Motor neuron (in vitro differentiated cells): ENCODE measurements around the gene VIL1. TPM values are rescaled to one million over a fixed set of nuclear protein-coding genes. Genes with fewer than 3 reads are reported as not detected.
A peak's percentile ranks its signal among the peaks of the same experiment; 100 is the strongest.

Source experiments
- ATAC-seq, 8 experiments: fragments of 200-7000 bp; cut with Tn5 transposase; replicated peaks in 6 of 8; 2 replicates each; pipeline ENCODE4 v1.8.0; 2021; ENCODE audit warnings: mild to moderate bottlenecking in 8 of 8, moderate library complexity in 8 of 8
- H3K27ac ChIP-seq, 2 donors: fragments of 250-450 bp; sonication (Bioruptor Pico); 2 replicates each; pipeline ENCODE4 v1.9.0; 2021; ENCODE audit warnings: antibody characterized with exemption in 2 of 2, mild to moderate bottlenecking in 2 of 2, moderate library complexity in 1 of 2
- H3K4me1 ChIP-seq, 2 donors: fragments of 250-450 bp; sonication (Bioruptor Pico); replicated peaks in 1 of 2; 2 replicates each; pipeline ENCODE4 v1.6.1; 2021; ENCODE audit warnings: antibody characterized with exemption in 2 of 2, mild to moderate bottlenecking in 2 of 2, moderate library complexity in 1 of 2
- H3K4me3 ChIP-seq, 5 donors: fragments of 250-450 bp; sonication (Bioruptor Pico); 2 replicates each; pipeline ENCODE4 v1.9.0; 2021; ENCODE audit warnings: antibody characterized with exemption in 5 of 5, mild to moderate bottlenecking in 5 of 5, moderate library complexity in 4 of 5
- WGBS, 10 experiments: fragments of 450-650 bp; shearing (Covaris generic); methylation state at CpG; one replicate each; pipeline ENCODE4 v1.0.0; 2022; 5-methylcytosine and 5-hydroxymethylcytosine counted together
- in situ Hi-C, 9 experiments: fragments of 400-800 bp; cut with MboI; loops; one replicate each; pipeline ENCODE4 v1.15.0; 2021; ENCODE audit warnings: low sequenced_read_pairs in 9 of 9, low pct_unique_long_range_greater_than_20kb in 2 of 9; ENCODE audit not compliant: unreplicated experiment in 9 of 9
- total RNA-seq, 8 experiments: library from RNA; unstranded; fragments of 300-600 nt; gene quantifications; 2 replicates each; pipeline versions ENCODE4 v1.2.3 to v1.2.4, GENCODE V29; 2022

VIL1 gene
- total RNA-seq, 8 experiments from 2014 or later, result 0.07 to 0.91 (median 0.33) TPM

DNA sequence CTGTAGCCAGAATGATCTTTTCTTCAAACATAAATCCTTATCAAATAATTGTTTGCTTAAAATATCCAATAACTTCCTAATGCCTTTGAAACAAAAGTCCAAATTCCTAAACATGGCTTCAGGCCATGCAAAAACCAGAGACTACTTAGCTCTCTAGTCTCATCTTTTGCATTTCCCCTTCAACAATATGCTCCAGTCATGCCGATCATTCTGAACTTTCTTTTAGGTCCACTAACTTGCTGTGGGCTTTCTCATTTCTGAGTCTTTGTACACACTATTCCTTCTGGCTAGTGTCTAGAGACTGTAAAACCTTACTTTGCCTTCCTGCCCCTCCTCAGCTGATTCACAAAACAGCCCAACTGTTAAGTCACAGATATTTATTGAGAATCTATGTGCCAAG lies 51.5 kb downstream of the VIL1 start:
- peak in 3 of 8 experiments; percentile 43 to 71 (median 71) for ATAC-seq
- in situ Hi-C loops, result no loop called here
- H3K27ac ChIP-seq, result no peak overlapping the region
- 0 to 6% (median 0%) methylated on average over 1 of the region's 1 CpG; no CpG with 5 or more reads in 3 of the 10 experiments for WGBS, 10 experiments
- no peak overlapping the region for H3K4me3 ChIP-seq
- no peaks in the 10 kb centered on the region for H3K4me1 ChIP-seq

DNA sequence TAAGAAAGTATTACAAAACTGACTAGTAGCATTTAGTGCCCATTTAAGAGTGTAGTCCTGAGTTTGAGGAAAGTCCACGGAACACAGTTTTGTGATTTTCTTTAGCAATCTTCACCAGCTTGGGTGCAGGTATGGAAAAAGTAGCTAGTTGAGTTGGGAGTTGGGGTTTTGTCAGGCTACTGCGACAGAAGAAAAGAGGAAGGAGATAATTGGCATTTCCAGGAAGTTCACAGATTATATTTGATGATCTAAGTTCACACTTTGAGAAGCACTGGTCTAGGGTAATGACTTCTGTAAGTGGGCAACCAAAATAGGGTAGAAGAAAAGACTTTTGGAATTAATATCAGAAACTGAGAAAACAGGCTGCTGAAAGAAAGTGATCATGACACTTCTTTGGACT lies 52.1 kb downstream of the VIL1 start:
- ATAC-seq, result no peak
- H3K4me1 ChIP-seq, result no peaks in the 10 kb centered on the region
- in situ Hi-C loops, result no loop called here
- no peak overlapping the region for H3K27ac ChIP-seq
- 75 to 100% (median 100%) methylated on average over 1 to 2 of the region's 2 CpGs; no CpG with 5 or more reads in 1 of the 10 experiments for WGBS, 10 experiments
- no peak overlapping the region for H3K4me3 ChIP-seq

GRCh38 chr2:218471982-218472381 lies 53.1 kb downstream of the VIL1 start:
- ATAC-seq, result no peak
- Histone ChIP-seq H3K4me1 (no peaks in the 10 kb centered on the region), H3K4me3 (no peak overlapping the region), H3K27ac (no peak overlapping the region)
- in situ Hi-C loops, result no loop called here
- WGBS, 10 experiments, result 43 to 100% (median 96%) methylated on average over 1 to 5 of the region's 5 CpGs; no CpG with 5 or more reads in 2 of the 10 experiments

GRCh38 chr2:218472988-218473387 lies 54.1 kb downstream of the VIL1 start:
- H3K4me3 ChIP-seq, result no peak overlapping the region
- no peaks in the 10 kb centered on the region for H3K4me1 ChIP-seq
- no peak for ATAC-seq
- no peak overlapping the region for H3K27ac ChIP-seq
- in situ Hi-C loops, result no loop called here

DNA sequence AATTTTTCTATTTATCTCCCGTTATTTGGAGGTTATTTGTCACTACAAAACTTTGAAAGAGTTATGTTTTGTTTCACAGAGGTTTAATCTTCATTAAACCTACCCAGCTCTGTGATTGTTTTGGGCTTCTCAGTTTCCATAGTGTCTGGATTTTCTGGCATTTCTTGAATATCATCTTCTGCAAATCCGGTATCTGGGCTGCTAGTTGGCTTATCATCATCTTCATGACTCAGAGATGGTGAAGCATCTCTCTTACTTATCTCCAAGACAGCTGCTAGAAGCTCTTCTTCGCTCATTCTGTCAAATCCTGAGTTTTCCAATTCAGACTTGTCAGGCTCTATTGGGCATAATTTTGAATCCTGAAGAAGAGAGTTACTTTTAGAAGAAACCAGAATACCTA lies 55.6 kb downstream of the VIL1 start:
- no peak for ATAC-seq
- in situ Hi-C loops, result no loop called here
- Histone ChIP-seq H3K4me3 (no peak overlapping the region), H3K27ac (no peak overlapping the region), H3K4me1 (no peaks in the 10 kb centered on the region)
- 56 to 100% (median 95%) methylated on average over 1 to 3 of the region's 3 CpGs for WGBS, 10 experiments

DNA sequence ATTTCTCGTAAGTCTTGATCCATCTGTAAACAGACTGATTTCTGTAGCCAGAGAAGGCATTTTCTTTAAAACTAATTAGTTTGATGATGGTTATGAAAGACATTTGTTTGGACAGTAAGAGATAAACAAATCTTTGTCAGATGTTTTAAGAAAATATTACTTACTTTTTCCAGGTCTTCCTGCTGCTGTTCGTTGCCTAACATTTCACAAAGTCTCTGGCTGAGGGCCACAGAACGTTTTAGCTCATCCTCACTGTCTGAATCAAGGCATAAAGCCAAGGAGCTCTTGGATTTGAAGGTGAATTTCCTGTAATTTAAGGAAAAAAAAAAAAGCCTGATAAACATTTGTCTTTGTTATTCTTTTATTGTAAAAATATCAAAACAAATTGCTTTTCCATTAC lies 57.8 kb downstream of the VIL1 start:
- Histone ChIP-seq H3K27ac (no peak overlapping the region), H3K4me1 (no peaks in the 10 kb centered on the region), H3K4me3 (no peak overlapping the region)
- 31 to 100% (median 84%) methylated on average over 2 to 3 of the region's 3 CpGs; no CpG with 5 or more reads in 1 of the 10 experiments for WGBS, 10 experiments
- in situ Hi-C loops, result no loop called here
- no peak for ATAC-seq

DNA sequence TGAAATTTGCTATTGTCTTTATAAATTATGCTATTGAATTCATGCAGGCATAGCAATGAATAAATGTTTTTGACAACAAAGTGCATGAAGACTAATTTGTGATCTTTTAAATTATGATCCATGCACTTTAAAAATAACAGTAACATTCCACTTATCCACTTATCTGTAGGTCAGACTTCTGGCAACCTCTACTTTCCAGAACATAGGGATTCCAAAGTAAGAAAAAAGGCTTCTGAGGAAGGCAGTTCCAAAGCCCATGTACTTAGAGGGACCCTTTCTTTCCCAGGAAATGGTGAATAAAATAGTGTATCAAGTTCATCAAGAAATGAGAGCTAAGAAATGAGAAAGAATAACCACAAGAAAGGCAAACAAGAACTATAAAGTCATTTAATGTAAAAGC lies 58.3 kb downstream of the VIL1 start:
- H3K4me3 ChIP-seq, result no peak overlapping the region
- in situ Hi-C loops, result no loop called here
- no peak for ATAC-seq
- no peaks in the 10 kb centered on the region for H3K4me1 ChIP-seq
- no peak overlapping the region for H3K27ac ChIP-seq

- 0 to 100% (median 92%) methylated on average over 2 of the region's 2 CpGs; no CpG with 5 or more reads in 1 of the 10 experiments for WGBS, 10 experiments
- H3K4me1 ChIP-seq, result no peaks in the 10 kb centered on the region
- H3K4me3 ChIP-seq, result no peak overlapping the region
- in situ Hi-C loops, result no loop called here
- no peak for ATAC-seq
- H3K27ac ChIP-seq, result no peak overlapping the region
Observed at GRCh38 chr2:218478544-218478943, 59.6 kb downstream of the VIL1 start.

DNA sequence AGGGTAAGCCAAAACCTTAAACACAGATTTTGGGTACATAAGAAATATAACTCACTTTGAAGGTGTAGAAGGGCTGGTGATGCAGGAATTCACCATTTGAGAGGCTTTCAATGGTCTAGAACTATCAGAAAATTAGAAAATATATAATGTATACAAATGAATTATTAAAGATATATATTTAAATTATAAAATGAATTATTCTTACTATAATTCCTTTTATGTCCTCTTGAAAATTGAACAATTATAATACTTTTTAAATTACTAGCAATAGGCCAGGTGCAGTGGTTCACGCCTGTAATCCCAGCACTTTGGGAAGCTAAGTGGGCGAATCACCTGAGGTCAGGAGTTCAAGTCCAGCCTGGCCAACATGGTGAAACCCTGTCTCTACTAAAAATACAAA lies 60.7 kb downstream of the VIL1 start:
- in situ Hi-C loops, result no loop called here
- H3K27ac ChIP-seq, result no peak overlapping the region
- WGBS, 10 experiments, result 80 to 100% (median 100%) methylated on average over 1 to 2 of the region's 2 CpGs; no CpG with 5 or more reads in 6 of the 10 experiments
- H3K4me1 ChIP-seq, result no peaks in the 10 kb centered on the region
- ATAC-seq, result no peak
- no peak overlapping the region for H3K4me3 ChIP-seq

- Histone ChIP-seq H3K4me1 (no peaks in the 10 kb centered on the region), H3K27ac (no peak overlapping the region), H3K4me3 (no peak overlapping the region)
- WGBS, 10 experiments, result 40 to 100% (median 80%) methylated on average over 1 of the region's 1 CpG; no CpG with 5 or more reads in 2 of the 10 experiments
- in situ Hi-C loops, result no loop called here
- no peak for ATAC-seq
Observed at GRCh38 chr2:218482651-218483050, 63.7 kb downstream of the VIL1 start.

- Histone ChIP-seq H3K4me3 (no peak overlapping the region), H3K4me1 (no peaks in the 10 kb centered on the region), H3K27ac (no peak overlapping the region)
- in situ Hi-C loops, result no loop called here
- WGBS, 10 experiments, result 38 to 100% (median 92%) methylated on average over 1 to 5 of the region's 7 CpGs; no CpG with 5 or more reads in 1 of the 10 experiments
- ATAC-seq, result peak in 1 of 8 experiments; percentile 38
Observed at GRCh38 chr2:218485986-218486667, 67.2 kb downstream of the VIL1 start.

DNA sequence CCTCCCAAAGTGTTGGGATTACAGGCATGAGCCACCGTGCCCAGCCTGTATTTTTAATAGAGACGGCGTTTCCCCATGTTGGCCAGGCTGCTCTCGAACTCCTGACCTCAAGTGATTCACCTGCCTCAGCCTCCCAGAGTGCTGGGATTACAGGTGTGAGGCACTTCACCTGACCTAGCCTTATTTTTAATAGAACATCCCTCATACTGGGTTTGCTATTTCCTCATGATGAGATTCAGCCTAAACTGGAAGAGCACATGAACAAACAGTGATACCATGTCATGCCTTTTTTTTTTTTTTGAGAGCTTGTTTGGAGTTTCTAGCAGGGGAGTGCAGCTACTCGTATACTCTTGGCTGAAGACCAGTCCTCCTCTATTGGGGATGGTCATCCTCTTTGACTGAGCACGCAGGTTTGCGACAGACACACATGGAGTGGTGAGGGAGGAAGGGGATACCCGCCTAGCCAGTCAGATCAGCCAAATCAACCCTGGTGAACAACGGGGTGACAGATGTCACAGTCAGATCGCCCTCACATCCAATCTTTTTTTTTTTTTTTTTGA lies 81.7 kb downstream of the VIL1 start:
- in situ Hi-C loops, result no loop called here
- Histone ChIP-seq H3K27ac (no peak overlapping the region), H3K4me1 (no peaks in the 10 kb centered on the region), H3K4me3 (no peak overlapping the region)
- no peak for ATAC-seq
- WGBS, 10 experiments, result 95 to 100% (median 100%) methylated on average over 1 to 6 of the region's 10 CpGs; no CpG with 5 or more reads in 3 of the 10 experiments

- H3K4me3 ChIP-seq, result no peak overlapping the region
Observed at GRCh38 chr2:218501665-218502064, 82.7 kb downstream of the VIL1 start.

More at GRCh38 chr2:218501665-218502064, 82.7 kb downstream of the VIL1 start:
- in situ Hi-C loops, result no loop called here
- peak in 4 of 8 experiments; percentile 52 to 100 (median 98) for ATAC-seq
- 0 to 100% (median 41%) methylated on average over 1 to 2 of the region's 2 CpGs for WGBS, 10 experiments
- no peaks in the 10 kb centered on the region for H3K4me1 ChIP-seq
- H3K27ac ChIP-seq, result no peak overlapping the region
